Right lobe of liver (tissue), 4 donors: ENCODE results near the gene CLASRP.

Experiments
- CTCF ChIP-seq, 4 donors: fragments of 200-600 bp in 3 of 4; fragments of 450-650 bp in 1 of 4; IDR thresholded peaks; one replicate each; pipeline versions ENCODE4 v1.5.1 to v1.8.0; 2016 to 2022; ENCODE audit warnings: antibody characterized with exemption in 4 of 4, mild to moderate bottlenecking in 2 of 4
- POLR2A ChIP-seq: fragments of 450-650 bp; IDR thresholded peaks from one replicate; pipeline ENCODE4 v1.6.1; 2017; ENCODE audit warnings: antibody characterized with exemption, mild to moderate bottlenecking
- donor health status: DM: no; HTN: no; CAD: no.
- donor health status: DM: no; HTN: no; CAD: no.
- donor health status: DM: no; HTN: yes; CAD: no.

DNA sequence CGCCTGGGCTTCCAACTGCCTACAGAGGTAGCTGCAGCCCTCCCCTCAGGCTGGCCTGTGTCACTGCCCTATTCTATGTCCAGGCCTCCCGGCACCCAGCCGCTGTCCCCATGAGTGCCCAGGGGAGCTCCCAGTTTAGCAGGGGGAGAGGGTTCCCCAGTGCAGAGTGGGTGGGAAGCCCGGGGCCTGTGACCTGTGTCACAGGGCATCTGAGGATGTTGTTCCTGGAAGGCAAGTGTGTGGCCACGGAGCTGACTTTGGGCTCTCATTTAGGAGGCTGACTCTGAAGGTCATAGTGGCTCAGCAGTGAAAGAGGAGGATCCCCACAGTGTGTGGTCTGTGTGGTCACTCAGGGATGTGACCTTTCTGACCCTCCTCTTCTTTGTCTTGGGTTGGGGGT lies 79.3 kb downstream of the CLASRP start:
- TF ChIP-seq POLR2A, result no peak
- no peak for TF ChIP-seq CTCF (IDR thresholded peaks at IDR 0.05)
